ENCODE data around the gene SMAP2.

The SMAP2 gene

DNA sequence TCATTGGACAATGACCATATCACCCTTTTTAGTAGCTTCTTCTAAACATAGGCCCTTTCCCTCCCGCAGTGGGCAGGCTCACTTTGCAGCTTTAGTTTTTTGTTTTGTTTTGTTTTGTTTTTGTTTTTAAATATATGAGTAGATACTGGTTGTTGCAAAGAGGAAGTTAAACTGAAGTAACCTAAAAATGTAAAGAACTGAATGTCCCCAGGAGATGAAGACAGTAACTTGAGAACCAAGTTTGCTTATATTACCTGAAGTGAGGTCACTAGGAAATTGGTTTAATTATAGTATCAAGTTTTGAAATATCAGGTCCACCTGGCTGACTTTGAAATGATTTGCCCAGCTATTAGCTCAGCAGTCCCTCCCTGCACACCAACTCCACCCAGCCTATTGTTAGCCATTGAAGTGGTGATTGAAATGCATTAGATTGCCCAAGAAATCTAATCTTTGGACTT, 18.2 kb downstream of the SMAP2 start:
- DNase-seq, result no peak

DNA sequence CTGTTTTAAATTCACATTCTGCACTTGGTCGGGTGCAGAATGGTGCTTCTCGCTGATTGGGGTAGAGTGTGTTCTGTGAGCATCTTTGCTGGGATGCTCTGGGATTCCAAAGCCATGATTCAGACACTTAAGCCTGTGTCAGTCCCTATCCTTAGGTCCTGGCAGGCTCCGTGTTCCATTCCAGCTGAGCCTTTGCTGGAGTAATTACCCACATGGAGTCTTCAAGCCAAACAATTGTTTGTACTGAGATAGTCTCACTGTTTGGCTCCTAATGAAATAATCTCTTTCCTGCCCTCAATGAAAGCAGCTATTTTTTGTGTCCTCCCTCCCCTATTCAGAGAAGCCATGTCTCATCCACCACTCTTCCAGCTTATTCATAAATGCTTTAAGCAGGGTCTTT, 18.7 kb downstream of the SMAP2 start:
- no peak for DNase-seq

DNA sequence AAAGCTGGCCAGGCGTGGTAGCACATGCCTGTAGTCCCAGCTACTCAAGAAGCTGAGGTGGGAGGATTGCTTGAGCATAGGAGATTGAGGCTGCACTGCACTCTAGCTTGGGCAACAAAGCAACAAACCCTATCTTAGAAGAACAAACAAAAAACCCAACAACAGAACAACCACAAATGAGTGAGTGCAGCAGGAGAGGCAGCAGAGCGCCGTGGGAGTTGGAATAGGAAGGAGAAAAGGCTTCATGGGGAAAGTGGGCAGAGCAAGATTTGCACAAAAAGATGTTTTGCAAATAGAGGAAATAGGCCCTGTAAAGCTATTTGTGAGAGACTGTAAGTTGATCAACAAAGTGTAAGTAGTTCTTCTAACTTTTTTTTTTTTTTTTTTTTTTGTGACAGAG, 19.6 kb downstream of the SMAP2 start:
- DNase-seq, result no peak

DNA sequence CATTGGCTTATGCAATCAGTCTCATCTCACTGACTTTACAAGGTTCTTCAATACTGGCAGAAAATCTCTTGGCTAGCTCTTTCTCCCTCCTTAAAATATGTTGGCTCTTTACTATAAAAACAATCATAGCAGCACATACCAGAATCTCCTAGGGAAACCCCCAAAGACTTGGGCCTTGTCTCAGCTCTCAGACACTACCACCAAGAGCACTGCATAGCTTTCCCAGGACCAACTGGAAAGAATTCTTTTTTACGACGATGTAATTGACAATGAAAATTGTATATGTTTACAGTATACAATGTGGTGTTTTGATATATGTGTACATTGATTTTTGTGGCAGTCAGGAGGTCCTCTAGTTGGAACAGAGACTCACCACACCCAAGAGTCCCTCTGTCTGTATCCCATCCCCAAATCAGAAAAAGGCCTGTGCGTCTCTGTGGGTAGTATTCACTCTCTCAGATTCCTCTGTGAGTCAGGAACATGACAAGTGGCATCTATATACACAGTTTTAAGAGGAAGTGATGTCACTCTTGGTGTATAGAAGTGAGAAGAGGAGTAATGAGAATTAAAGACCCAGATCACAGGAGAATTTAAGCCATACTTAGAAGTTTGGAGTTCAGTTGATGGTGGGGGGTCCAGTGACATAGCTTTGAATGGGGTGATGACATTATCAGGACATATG, 21.1 kb downstream of the SMAP2 start:
- no peak for DNase-seq

DNA sequence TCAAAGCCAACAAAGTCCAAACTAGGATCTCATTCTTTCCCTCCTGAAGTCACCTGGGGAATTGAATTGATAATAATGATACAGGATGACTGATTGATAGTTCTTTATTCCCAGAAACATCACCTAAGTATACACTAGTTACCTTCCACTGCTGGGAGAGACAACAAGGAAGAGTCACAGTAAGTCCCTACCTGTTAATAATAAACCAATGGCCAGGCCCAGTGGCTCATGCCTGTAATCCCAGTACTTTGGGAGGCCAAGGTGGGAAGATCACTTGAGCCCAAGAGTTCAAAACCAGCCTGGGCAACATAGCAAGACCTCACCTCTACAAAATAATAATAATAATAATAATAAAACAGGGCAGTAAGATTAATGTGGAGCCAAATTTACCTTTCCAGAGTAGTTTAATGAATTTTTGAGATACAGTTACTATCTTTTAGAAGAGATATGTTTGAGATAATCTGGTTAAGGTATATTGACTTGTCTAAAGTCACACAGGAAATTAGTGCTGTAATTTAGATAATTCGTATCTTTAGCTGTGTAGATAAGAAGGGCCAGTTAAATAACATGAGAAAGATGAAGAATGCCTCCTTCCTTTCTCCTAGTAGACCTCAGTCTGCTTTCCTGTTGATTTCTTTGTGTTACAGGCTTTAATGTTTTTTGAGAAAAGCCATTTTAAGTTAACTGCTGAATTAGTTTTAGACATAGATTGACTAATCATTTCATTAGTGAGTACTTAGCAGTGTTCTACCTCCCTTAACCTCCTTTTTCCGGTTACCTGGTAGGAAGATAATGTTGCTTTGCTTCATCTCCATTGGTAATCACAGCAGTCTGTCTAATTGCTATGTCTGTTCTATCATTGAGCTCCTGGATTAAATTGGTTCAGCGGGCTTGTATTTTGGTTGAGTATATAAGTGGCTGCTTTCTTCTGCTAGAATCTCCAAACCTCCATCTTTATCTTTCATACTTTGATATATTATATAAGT, 22.0 kb downstream of the SMAP2 start:
- no peak for DNase-seq

DNA sequence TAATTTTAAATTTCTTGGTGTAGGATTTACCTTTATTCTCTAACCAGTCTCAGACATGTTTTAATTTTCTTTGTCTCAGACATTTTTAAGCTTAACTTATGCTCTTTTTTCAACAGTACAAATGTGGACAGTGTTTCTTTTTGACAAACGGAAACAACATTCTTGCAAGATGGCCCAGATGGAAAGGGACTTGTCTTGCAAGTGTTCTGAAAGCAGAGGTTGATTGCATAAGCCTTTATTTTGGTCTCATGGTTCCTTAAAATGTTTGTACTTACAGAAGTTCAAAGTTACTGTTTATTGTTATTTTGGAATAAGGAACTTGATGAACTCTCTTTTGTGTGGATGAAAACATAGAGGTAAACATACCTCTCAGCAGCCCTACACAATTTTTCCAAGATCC, 22.9 kb downstream of the SMAP2 start:
- no peak for DNase-seq

DNA sequence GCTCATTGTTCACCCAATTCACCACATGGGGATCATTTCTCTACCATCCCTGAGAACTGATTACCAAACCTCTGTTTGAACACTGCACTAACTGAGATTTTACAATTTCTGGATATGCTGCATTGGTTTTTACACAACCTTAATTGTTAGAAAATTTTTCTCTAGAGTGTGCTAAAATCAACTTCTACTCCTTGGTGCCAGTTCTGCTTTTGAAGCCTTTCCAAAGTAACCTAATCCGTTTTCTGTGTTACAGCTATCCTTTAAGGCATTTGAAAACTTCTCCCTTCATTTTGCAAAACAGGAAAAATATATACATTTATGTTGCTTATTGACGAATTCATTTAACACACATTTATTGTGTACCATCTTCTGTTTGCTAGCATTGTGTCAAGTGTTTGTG, 23.7 kb downstream of the SMAP2 start:
- DNase-seq, result no peak

DNA sequence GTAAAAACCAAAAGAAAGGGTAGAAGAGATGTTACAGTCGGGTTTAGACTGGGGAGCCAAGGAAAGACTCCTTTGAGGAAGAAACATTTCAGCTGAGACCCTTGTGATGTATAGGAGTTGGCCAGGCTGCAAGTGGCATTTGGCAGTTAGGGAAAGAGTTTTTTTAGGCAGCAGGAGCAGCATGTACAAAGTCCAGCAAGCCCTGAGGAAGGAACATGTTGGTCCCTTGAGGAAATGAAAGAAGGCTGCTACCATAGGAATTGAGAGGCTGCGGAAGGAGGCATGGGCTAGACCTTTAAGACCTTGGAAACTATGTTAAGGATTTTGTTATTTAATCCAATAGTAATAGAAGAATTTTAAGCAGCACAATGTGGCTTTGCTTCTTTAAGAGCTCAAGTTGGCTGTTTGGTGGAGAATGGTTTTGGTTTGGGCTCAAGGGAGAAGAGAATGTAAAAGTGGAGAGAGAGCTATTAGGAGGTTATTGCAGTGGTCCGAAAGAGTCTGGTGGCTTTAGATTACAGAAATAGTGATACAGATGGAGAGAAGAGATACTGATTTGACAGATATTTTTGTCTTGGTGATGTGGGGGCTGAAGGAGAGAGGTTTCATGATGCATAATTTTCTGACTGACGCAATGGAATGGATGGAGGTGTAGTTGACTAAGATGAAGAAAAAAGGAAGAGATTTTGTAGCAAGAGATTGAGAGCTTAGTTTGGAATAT, 26.6 kb downstream of the SMAP2 start:
- no peak for DNase-seq

DNA sequence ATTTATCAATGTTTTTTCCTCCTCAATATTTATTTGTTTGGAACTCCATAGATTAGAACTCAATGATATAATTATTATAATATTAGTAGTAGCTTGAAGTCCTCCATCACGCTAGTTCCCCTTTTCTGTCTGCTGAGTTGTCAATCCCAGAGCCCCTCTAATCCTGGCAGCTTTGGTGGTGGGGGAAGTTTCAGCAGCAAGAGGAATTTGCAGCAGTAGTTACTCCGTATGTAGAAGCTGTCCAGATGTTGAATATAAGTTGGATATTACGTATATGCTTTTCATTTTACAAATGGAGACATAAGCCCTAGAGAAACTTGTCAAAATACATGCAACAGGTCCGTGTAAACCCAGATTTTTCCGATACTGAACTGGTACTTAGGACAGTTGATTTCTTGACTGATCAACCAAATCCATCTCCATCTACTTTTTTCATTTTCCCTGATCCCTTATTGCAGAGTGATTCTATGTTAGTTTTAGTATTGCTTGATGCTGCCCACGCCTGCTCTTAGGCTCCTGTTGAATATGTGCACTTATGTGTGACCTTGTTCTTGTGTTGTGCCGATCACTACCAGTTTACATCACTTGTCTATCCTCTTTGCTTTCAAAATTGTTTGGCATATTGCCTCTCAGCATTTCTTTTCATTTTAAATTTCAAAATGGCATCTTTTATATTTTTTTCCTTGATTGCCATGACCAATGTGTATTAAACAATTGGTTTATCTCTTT, 28.1 kb downstream of the SMAP2 start:
- no peak for DNase-seq

DNA sequence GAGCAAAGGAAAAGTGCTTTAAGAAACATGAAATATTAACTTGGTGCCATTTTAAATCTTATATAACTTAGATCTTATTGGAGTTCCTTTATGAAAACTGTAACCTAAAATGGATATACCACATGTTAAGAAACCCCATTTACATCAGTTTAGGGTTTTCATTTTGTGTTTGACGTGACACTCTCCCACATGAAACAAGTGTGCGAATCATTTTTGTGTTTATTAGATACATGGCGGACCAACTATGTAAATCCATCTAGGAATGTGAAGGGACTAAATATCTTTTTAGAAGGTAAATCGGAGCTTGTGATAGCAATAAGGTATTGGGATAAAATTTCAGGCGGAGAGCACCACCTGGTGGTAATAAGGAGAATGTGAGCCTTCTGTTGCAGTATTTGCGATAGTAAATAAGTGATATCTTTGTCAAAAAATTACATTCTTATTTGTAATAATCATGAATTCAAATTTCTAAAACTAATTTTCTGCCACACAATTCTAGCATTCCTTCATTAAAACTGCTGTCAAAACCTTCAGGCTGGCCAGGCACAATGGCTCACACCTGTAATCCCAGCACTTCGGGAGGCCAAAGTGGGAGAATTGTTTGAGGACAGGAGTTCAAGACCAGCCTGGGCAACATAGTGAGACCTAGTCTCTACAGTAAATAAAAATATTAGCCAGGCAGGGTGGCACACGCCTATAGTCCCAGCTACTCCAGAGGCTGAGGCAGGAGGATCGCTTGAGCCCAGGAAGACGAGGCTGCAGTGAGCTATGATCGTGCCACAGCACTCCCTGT, 31.3 kb downstream of the SMAP2 start:
- peak; percentile 21 for DNase-seq

DNA sequence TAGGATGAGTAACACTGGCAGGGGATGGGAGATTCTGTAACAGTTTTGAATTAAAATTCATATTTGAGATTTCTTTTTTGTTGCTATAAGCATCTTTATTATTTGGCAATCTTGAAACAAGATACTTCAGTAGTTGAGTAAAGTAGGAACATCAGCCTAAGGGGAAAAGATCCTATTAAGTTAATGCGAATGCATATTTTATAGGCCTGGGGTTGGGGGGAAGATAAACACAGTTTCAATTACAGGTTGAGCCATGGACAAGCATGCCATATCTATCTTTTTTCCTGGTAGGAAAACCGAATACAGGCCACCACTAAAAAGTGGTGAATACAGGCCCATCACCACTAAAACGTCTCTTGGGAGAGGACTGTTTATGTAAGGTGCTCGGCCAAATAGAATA, 32.3 kb downstream of the SMAP2 start:
- no peak for DNase-seq

DNA sequence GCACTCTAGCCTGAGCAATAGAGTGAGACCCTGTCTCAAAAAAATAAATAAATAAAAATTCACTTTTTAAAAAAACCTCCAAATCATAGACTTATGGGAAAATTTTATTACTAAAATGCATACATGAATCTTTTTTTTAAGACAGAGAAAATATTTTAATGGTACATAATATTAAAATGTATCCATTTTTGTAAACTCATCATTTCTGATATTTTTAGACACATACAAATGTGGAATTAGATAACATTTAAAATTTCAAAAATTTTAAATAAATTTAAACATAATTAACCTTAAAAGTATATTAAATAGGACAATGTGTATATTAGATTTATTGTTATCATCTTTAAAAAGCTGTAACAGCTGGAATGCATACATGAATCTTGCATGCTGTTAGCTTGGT, 33.9 kb downstream of the SMAP2 start:
- DNase-seq, result no peak

DNA sequence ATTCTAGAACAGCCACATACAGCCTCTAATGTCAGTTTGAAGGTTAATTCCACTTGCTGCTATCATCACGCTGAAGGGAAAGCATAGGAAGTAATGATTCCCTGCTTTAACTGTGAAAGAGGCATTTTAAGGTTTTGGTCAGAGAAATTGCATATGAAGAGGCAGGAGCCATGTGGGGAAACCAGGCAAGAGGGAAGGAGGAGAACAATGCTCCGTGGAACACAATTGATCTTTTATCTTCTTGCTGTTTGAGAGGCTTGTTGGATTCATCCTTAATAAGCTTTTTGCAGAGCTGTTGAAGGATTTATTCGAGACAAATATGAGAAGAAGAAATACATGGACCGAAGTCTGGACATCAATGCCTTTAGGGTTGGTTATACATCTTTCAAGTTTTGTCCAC, 35.9 kb downstream of the SMAP2 start:
- DNase-seq, result no peak

DNA sequence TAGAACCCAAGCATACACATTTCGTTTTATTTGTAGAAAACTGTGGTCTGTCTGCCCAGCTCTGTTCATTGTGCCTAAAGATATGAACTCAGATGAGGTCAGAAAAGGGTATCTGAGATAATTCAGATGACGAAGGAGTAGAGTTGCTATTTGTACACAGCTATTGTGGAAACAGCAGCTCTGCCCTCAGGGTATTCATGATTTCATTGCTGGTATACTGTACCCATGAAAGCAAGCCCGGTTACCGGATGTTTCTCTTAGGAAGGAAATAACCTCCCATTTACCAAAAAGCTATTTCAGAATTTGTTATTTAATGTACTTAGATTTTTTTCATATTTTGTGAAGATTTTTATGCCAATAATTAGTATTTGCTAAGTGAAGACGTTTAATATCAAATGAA, 37.8 kb downstream of the SMAP2 start:
- DNase-seq, result no peak

DNA sequence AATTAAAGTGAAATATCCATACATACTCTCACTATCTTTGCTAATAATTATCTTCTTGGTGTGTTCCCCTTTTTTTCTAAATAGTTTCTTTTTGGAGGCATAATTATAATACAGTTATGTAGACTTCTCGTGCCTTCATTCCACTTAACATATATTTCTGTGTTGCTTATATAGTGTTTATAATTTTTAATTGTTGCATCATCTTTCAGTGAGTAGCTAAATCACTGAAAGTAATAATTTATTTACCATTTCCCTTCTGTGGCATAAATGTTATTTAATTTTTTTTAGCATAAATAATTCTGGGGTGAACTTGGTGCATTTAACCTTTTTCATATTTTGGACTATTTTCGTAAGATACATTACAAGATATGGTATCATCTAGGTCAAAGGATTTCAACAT, 38.3 kb downstream of the SMAP2 start:
- no peak for DNase-seq

DNA sequence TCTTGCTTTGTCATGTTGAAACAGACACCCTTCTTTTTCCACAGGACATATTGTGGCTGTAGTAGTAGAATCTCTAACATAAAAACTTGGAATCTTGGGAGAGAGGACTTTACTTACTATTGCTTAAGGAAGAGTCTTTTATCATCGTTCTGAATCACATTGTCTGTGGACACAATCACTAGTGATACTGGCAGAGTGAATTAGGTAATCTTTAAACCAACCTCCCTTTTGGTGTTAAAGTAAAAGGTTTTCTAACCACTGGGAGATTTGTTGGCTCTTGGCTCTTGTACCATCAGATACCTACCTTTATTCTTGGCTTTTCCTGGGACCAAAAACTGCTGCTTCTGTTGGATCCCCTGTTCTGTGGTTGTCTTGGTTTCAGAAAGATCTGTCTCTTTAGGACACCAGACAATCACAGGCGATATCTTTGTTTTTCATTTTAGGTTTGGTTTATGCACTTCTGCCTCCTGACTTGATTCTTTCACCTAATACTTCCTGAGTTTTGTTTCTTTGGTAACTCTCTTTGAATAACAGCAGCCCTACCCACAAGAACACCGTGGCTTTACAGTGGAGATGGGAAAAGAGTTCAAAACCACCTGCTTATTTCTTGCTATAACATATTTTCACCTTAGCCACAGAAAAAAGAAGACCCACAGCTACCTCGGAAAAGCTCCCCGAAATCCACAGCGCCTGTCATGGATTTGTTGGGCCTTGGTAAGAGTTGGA, 40.2 kb downstream of the SMAP2 start:
- no peak for DNase-seq

DNA sequence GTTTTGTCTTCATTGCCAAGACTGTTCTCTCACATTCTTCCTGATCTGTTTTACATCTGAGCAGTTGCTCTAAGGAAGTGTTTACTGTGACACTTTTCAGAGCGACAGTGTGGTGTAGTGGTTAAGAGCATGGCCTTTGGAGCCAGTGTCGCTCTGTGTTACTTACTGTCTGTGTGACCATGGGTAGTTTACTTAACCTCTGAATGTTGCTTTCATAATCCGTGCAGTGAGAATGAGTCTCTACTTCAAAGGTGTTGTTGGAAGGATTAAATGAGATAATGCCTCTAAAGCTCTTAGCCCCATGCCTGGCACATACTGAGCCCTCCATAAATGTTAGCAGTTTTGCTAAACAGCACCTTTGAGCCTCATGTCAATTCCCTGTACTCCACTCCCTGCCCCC, 40.8 kb downstream of the SMAP2 start:
- no peak for DNase-seq

DNA sequence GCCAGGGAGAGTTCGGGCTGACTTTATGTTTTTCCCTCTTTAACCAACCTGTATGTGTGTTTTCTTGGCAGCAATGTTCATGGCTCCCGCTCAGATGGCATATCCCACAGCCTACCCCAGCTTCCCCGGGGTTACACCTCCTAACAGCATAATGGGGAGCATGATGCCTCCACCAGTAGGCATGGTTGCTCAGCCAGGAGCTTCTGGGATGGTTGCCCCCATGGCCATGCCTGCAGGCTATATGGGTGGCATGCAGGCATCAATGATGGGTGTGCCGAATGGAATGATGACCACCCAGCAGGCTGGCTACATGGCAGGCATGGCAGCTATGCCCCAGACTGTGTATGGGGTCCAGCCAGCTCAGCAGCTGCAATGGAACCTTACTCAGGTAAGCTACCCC, 43.2 kb downstream of the SMAP2 start:
- no peak for DNase-seq

DNA sequence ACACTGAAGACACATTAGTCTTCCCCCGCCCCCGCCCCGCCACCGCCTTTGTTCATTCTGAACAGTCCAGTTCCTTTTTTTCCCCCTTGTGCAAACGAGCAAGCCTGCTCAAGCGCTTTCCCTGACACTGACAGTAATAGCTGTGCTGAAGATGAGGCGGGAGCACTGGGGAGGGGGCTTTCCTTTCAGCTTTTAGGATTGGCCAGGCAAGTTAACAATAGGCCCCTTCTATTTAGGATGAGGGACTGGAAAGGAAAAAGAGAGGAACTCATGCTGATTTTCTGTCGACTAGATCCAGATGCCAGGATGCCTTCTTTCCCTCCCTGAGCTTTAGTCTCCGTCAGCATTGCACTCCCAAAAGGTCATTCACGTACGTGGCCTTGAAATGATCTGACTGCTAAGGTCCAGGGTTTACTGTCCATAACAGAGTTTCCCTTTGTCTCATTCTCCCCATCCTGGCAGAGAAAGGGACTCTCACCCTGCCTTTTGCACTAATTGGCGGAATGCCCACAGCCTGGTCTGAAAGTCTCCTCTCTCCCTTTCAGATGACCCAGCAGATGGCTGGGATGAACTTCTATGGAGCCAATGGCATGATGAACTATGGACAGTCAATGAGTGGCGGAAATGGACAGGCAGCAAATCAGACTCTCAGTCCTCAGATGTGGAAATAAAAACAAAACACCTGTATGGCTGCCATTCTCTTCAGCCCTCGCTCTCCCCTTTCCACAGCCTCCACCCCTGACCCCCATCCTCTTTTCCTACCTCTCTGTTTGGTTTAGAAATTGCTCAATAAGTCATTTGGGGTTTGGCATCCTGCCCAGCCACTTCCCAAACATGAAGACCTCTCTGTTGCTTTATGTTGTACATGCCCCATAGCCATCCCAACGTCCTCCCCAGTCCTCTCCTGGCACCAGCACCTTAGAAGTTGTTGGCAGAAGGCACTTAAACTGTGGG, 48.2 kb downstream of the SMAP2 start:
- no peak for DNase-seq

DNA sequence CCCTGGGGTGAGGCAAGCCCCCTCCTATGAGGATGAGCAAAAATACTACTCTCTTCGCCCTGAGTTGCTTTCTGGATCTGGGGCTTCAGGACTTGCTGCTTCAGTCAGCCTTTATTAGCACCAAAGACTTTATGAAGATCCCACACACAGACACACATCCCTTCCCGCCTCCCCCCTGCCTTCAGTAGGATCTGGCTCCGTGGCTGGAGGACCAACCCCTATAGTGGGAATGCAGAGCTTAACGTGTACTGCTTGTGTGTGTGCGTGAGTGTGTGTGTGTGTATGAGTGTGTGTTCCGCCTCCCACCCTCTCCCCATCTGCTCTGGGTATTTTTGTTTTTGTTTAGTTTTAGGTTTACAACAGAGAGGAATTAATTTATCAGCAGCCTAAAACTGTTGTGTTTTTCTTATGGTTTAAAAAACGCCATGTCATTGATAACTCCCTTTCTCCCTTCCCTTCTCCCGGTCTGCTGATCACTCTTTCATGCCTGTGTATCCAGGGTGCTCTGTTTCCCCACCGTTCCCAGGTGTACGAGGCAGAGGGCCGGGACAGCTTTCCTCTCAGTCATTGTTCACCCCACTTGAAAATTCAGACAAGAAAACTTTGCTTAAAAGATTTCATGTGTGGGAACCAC, 49.2 kb downstream of the SMAP2 start:
- DNase-seq, result no peak

Data from stimulated activated naive CD4-positive, alpha-beta T cell treated with Interleukin-2 at 50 U/mL for 16 hours (primary cell).